ENCODE results near the gene TAGLN3. TPM values are rescaled to one million over a fixed set of nuclear protein-coding genes. Genes with fewer than 3 reads are reported as not detected.

Gene TAGLN3
- total and polyA plus RNA-seq, 11 donors, result 0.25 to 1.7 (median 0.77) TPM; not detected in 4

DNA sequence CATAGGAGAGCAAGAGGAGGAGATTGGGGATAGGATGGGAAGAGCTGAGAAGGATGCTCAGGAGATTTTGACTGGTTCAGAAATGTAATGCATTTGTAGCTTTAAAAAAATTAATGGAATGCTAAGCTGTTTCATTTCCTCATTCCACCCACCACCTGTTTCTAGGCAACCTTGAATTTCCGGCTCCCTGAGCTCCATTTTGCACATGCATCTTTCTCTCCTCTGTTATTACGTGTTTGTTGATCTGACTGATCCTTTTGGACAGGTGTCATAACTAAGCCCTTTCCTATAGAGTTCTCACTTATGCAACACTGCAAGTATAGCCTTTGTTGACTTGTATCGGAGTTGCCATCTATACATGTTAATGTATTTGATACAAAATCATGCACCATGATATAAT lies 40.1 kb downstream of the TAGLN3 start:
- DNase-seq (no peak), ATAC-seq (no peak)
- peaks cover 0 to 8% (median 0%) of the 10 kb centered on the region in 12 donors for H3K4me1 ChIP-seq
- no peak overlapping the region for H3K4me3 ChIP-seq
- TF ChIP-seq, protein P1, sequence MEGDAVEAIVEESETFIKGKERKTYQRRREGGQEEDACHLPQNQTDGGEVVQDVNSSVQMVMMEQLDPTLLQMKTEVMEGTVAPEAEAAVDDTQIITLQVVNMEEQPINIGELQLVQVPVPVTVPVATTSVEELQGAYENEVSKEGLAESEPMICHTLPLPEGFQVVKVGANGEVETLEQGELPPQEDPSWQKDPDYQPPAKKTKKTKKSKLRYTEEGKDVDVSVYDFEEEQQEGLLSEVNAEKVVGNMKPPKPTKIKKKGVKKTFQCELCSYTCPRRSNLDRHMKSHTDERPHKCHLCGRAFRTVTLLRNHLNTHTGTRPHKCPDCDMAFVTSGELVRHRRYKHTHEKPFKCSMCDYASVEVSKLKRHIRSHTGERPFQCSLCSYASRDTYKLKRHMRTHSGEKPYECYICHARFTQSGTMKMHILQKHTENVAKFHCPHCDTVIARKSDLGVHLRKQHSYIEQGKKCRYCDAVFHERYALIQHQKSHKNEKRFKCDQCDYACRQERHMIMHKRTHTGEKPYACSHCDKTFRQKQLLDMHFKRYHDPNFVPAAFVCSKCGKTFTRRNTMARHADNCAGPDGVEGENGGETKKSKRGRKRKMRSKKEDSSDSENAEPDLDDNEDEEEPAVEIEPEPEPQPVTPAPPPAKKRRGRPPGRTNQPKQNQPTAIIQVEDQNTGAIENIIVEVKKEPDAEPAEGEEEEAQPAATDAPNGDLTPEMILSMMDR (IDR thresholded peaks at IDR 0.05), result no peak
- TF ChIP-seq POLR2A (IDR thresholded peaks at IDR 0.05), result no peak
- intact Hi-C loops (cut with DNase I), result no loop called here
- peaks cover 0 to 6% (median 0%) of the 10 kb centered on the region in 12 donors for H3K9me3 ChIP-seq
- no peaks in the 10 kb centered on the region for H3K36me3 ChIP-seq
- H3K27me3 ChIP-seq, result no peaks in the 10 kb centered on the region
- H3K27ac ChIP-seq, result no peak overlapping the region
- WGBS, 4 donors, result 81 to 86% (median 83%) methylated on average over 3 of the region's 3 CpGs

DNA sequence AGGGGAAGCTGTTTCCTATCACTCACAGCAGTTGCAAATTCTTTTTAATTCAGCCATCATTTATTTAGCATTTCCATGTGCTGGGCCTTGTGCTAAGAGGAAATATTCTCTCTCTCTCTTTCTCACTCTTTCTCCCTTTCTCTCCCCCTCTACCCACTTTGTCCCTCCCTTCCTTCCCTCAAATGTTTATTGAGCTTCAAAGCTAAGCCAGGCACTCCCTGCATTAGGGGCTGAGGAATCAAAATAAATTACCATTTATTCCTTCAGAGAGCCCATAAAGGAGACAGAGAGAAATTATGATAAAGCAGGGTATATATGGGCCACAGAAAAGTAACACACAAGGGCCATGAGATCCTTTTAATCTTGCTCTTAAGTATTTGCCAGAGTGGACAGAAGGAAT lies 42.6 kb downstream of the TAGLN3 start:
- Histone ChIP-seq H3K36me3 (no peaks in the 10 kb centered on the region), H3K4me3 (no peak overlapping the region), H3K27ac (no peak overlapping the region), H3K27me3 (no peaks in the 10 kb centered on the region), H3K4me1 (peaks cover 0 to 8% (median 0%) of the 10 kb centered on the region in 12 donors), H3K9me3 (peaks cover 0 to 6% (median 0%) of the 10 kb centered on the region in 12 donors)
- TF ChIP-seq POLR2A (IDR thresholded peaks at IDR 0.05), result no peak
- TF ChIP-seq, protein P1 (IDR thresholded peaks at IDR 0.05), result no peak
- ATAC-seq (no peak), DNase-seq (no peak)
- intact Hi-C loops (cut with DNase I), result loop anchor here in 5 of 10 donors (5.0 to 10.0 kb wide), 2 partner anchors 54 to 377 kb away; no protein-coding TSS in a partner anchor

DNA sequence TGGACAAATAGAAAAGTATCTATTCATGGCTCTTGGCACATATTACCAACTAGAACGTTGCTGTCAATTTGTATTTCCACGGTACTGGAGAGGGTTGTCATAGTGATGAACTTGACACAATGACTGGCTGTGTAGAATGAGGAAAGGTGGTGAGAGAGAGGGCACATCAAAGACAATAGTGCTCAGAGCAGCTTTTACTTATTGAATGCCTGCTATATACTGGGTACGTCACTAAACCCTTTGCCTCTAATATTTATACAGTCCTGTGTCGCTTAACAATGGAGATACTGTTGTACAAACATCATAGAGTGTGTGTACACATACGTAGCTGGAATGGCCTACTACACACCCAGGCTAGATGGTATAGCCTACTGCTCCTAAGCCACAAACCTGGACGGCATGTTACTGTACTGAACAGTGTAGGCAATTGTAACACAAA lies 44.1 kb downstream of the TAGLN3 start:
- Histone ChIP-seq H3K27me3 (no peaks in the 10 kb centered on the region), H3K4me1 (peaks cover 0 to 8% (median 0%) of the 10 kb centered on the region in 12 donors), H3K9me3 (no peaks in the 10 kb centered on the region), H3K4me3 (no peak overlapping the region), H3K27ac (no peak overlapping the region), H3K36me3 (no peaks in the 10 kb centered on the region)
- intact Hi-C loops (cut with DNase I), result loop anchor here in 7 of 10 donors (1.0 to 10.0 kb wide), 5 partner anchors 54 to 378 kb away; no protein-coding TSS in a partner anchor
- WGBS, 4 donors, result 65 to 74% (median 71%) methylated on average over 6 of the region's 6 CpGs
- no peak for DNase-seq
- peak in 3 of 4 donors; percentile 15 to 63 (median 57) for ATAC-seq
- TF ChIP-seq, protein P1 (IDR thresholded peaks at IDR 0.05), result no peak
- TF ChIP-seq POLR2A (IDR thresholded peaks at IDR 0.05), result no peak

DNA sequence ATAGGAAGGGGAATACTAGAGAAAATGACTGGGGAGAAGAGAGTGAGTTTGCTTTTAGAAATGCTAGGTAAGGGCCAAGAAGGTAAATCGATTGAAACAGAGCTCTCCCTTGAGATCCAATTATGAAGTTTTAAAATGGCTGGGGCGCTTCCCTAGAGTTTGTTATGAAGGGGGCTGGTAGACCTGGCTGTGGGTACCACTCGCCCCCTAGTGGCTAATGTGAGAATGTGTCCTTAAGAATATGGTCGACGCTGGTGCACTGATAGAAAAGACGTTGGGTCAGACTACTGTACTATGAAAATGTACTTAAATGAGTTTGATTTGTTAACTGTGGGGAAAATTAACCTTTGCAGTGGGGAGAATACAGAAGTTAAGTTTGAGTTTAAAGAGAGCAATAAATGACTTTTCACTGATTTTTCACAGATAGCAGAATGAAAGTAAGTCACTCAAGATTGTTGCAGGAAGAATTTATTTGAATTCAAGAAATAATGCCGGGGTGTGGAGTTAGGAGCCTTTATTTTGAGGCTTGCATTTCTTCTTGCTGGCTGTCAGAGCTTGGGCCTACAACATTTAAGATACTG lies 45.0 kb downstream of the TAGLN3 start:
- ATAC-seq, result peak; percentile 88 to 97 (median 91)
- Histone ChIP-seq H3K4me3 (peak overlapping the region in 1 of 12 donors; percentile 7), H3K27ac (no peak overlapping the region), H3K36me3 (no peaks in the 10 kb centered on the region), H3K4me1 (peaks cover 0 to 8% (median 0%) of the 10 kb centered on the region in 12 donors), H3K9me3 (no peaks in the 10 kb centered on the region), H3K27me3 (no peaks in the 10 kb centered on the region)
- peak in 4 of 5 donors; percentile 37 to 47 (median 38) for DNase-seq
- intact Hi-C loops (cut with DNase I), result loop anchor here in 7 of 10 donors (1.0 to 10.0 kb wide), 5 partner anchors 54 to 379 kb away; no protein-coding TSS in a partner anchor
- no peak for TF ChIP-seq POLR2A (IDR thresholded peaks at IDR 0.05)
- TF ChIP-seq, protein P1 (IDR thresholded peaks at IDR 0.05), result peak; percentile 81 to 97 (median 90)
- 3 to 13% (median 10%) methylated on average over 7 of the region's 7 CpGs for WGBS, 4 donors
